MCF 10A (cell line): ENCODE data around the gene AMZ1. TPM values are rescaled to one million over a fixed set of nuclear protein-coding genes. Genes with fewer than 3 reads are reported as not detected.

ENCODE experiments used
- BruUV-seq: library from RNA; stranded (reverse); fragments of 400-500 nt; replicated peaks from 2 replicates; lab custom pipeline; 2021; lab: Mats Ljungman, UMichigan
- CTCF ChIA-PET: fragments of 300-600 bp; sonication (Branson Sonifier 250); formaldehyde crosslinking; extraction: SDS; loops from one replicate; lab custom pipeline; 2021; ENCODE audit warnings: antibody characterized with exemption, inconsistent platforms; lab: Yijun Ruan, JAX
- POLR2A ChIA-PET: fragments of 300-600, 350-650 bp; sonication (Branson Sonifier 250); formaldehyde crosslinking; extraction: SDS; loops from one replicate; lab custom pipeline; 2020; ENCODE audit warnings: antibody characterized with exemption, inconsistent platforms; lab: Yijun Ruan, JAX
- DNase-seq: peaks from one replicate; pipeline ENCODE4 v3.0.0-alpha.2; 2018; ENCODE audit not compliant: unreplicated experiment
- H3K27ac Mint-ChIP-seq: one replicate; pipeline ENCODE4 v1.8.0; 2022; ENCODE audit warnings: mild to moderate bottlenecking, low read depth, mixed read lengths; ENCODE audit not compliant: unreplicated experiment
- H3K27me3 Mint-ChIP-seq: one replicate; pipeline ENCODE4 v1.8.0; 2022; ENCODE audit warnings: mixed read lengths; ENCODE audit not compliant: insufficient read depth, unreplicated experiment
- H3K36me3 Mint-ChIP-seq: one replicate; pipeline ENCODE4 v1.8.0; 2022; ENCODE audit warnings: mild to moderate bottlenecking, moderate library complexity, mixed read lengths; ENCODE audit not compliant: insufficient read depth, unreplicated experiment
- H3K4me1 Mint-ChIP-seq: one replicate; pipeline ENCODE4 v1.8.0; 2022; ENCODE audit warnings: mixed read lengths; ENCODE audit not compliant: insufficient read depth, unreplicated experiment
- H3K4me3 Mint-ChIP-seq: one replicate; pipeline ENCODE4 v1.8.0; 2022; ENCODE audit warnings: mild to moderate bottlenecking, moderate library complexity, mixed read lengths; ENCODE audit not compliant: unreplicated experiment
- H3K9me3 Mint-ChIP-seq: one replicate; pipeline ENCODE4 v1.8.0; 2022; ENCODE audit warnings: mixed read lengths; ENCODE audit not compliant: unreplicated experiment
- intact Hi-C: fragments of 100-400 bp; cut with micrococcal nuclease; formaldehyde crosslinking; loops from 2 replicates; pipeline ENCODE4 v1.14.1; 2022
- total RNA-seq: library from RNA; stranded (reverse); gene quantifications from 2 replicates; pipeline ENCODE4 v1.2.3, GENCODE V29; 2022
- TF ChIP-seq, protein P1 (sequence below): fragments of 200-600 bp; IDR thresholded peaks from one replicate; pipeline ENCODE4 v1.8.0; 2022; ENCODE audit warnings: antibody characterized with exemption, mild to moderate bottlenecking; ENCODE audit not compliant: unreplicated experiment

AMZ1 gene
- total RNA-seq, 1 experiment from 2014 or later, result not detected

DNA sequence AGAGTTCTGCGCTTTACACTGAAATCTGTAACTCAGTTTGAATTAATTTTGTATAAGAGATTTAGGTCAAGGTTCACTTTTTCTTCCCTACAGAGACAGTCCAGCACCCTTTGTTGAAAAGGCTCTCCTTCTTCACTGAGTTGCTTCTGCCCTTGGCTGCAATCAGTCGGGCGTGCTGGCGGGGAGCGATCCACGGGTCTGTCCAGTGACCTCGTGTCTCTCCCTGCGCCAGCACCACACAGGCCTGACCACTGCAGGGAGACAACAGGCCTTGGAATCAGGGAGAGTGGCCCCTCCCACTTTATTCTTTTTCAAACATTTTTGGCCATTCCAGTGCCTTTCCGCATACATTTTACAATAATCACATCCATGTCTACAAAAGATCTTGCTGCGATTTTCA lies 66.9 kb downstream of the AMZ1 start:
- CTCF ChIA-PET, result no interaction called here
- intact Hi-C loops, result loop anchor here (5.0 kb wide), 3 partner anchors 67 to 107 kb away; partner anchors contain the start of gene GNA12
- peaks cover 32% of the 10 kb centered on the region for H3K4me1 Mint-ChIP-seq

DNA sequence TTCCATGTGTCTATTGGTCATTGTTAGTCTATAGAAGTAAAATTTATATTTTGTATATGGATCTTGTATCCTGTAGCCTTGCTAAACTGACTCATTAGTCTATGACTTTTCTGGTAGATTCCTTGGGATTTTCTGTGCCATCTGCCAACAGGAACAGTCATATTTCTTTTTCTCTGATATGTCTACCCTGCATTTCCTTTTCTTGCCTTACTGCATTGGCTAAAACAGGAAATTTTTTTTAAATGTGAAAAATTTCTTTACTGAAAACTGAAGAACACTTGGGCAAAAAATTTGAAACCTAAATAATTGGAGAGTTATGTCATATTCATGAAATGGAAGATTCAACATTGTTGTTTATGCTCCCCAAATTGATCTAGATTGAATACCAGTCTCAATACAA lies 67.5 kb downstream of the AMZ1 start:
- H3K9me3 Mint-ChIP-seq, result no peaks in the 10 kb centered on the region
- no peaks in the 10 kb centered on the region for H3K27me3 Mint-ChIP-seq
- TF ChIP-seq, protein P1, sequence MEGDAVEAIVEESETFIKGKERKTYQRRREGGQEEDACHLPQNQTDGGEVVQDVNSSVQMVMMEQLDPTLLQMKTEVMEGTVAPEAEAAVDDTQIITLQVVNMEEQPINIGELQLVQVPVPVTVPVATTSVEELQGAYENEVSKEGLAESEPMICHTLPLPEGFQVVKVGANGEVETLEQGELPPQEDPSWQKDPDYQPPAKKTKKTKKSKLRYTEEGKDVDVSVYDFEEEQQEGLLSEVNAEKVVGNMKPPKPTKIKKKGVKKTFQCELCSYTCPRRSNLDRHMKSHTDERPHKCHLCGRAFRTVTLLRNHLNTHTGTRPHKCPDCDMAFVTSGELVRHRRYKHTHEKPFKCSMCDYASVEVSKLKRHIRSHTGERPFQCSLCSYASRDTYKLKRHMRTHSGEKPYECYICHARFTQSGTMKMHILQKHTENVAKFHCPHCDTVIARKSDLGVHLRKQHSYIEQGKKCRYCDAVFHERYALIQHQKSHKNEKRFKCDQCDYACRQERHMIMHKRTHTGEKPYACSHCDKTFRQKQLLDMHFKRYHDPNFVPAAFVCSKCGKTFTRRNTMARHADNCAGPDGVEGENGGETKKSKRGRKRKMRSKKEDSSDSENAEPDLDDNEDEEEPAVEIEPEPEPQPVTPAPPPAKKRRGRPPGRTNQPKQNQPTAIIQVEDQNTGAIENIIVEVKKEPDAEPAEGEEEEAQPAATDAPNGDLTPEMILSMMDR, result no peak
- no TSS peak for BruUV-seq
- intact Hi-C loops, result loop anchor here (5.0 kb wide), 3 partner anchors 67 to 107 kb away; partner anchors contain the start of gene GNA12
- no peak overlapping the region for H3K27ac Mint-ChIP-seq
- no peak for DNase-seq
- H3K36me3 Mint-ChIP-seq, result no peaks in the 10 kb centered on the region
- ChIA-PET CTCF (no interaction called here), POLR2A (interaction anchor here (0.6 kb wide), 1 partner anchor 209 kb away, joined by 3 read pairs; no protein-coding TSS in a partner anchor)
- no peak overlapping the region for H3K4me3 Mint-ChIP-seq
- peaks cover 36% of the 10 kb centered on the region for H3K4me1 Mint-ChIP-seq

More for the DNA sequence above, 66.9 kb downstream of the AMZ1 start:
- POLR2A ChIA-PET, result interaction anchor here (0.6 kb wide), 1 partner anchor 1182 kb away, joined by 3 read pairs; no protein-coding TSS in a partner anchor
- DNase-seq, result no peak
- no peak overlapping the region for H3K27ac Mint-ChIP-seq
- H3K9me3 Mint-ChIP-seq, result no peaks in the 10 kb centered on the region
- H3K36me3 Mint-ChIP-seq, result no peaks in the 10 kb centered on the region
- no peaks in the 10 kb centered on the region for H3K27me3 Mint-ChIP-seq
- no peak overlapping the region for H3K4me3 Mint-ChIP-seq
- TF ChIP-seq, protein P1, result no peak
- BruUV-seq, result no TSS peak

DNA sequence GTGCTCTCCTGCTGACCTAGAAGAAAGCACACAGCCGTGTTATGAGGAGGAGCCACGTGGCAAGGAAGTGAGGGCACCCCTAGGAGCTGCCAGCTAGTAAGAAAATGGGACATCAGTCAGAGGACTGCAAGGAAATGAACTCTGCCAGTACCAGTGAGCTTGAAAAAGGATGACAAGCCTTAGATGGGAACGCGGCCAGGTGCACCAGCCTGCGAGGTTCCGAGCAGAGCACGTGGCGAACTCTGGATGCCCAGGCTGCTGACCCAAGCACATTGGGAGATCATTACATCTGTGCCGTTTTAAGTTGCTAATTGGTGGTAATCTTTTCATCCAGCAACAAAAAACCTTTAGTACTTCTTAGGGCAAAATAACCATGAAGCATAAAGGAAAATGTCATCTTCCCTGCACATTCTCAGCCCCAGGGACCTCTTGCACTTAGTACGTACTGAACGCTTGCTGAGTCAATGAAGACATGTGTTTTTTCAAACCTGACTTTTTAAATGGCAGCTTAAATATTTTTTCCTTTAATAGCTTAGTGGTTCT lies 69.4 kb downstream of the AMZ1 start:
- peak; percentile 84 for DNase-seq
- POLR2A ChIA-PET, result interaction anchor here (0.6 to 5.1 kb wide), 27 partner anchors 9 to 1958 kb away, joined by 3 to 74 read pairs (median 4); partner anchors contain the start of genes IQCE and TTYH3
- H3K4me3 Mint-ChIP-seq, result peak overlapping the region; percentile 63
- peak overlapping the region; percentile 77 for H3K27ac Mint-ChIP-seq
- intact Hi-C loops, result loop anchor here (5.0 kb wide), 3 partner anchors 65 to 105 kb away; partner anchors contain the start of gene GNA12
- BruUV-seq, result TSS peak; percentile 66
- CTCF ChIA-PET, result interaction anchor here (0.6 to 1.5 kb wide), 3 partner anchors 36 to 136 kb away, joined by 3 to 7 read pairs (median 5); no protein-coding TSS in a partner anchor
- no peaks in the 10 kb centered on the region for H3K27me3 Mint-ChIP-seq
- peaks cover 37% of the 10 kb centered on the region for H3K4me1 Mint-ChIP-seq
- no peaks in the 10 kb centered on the region for H3K9me3 Mint-ChIP-seq
- H3K36me3 Mint-ChIP-seq, result peaks cover 5% of the 10 kb centered on the region
- TF ChIP-seq, protein P1, result no peak

DNA sequence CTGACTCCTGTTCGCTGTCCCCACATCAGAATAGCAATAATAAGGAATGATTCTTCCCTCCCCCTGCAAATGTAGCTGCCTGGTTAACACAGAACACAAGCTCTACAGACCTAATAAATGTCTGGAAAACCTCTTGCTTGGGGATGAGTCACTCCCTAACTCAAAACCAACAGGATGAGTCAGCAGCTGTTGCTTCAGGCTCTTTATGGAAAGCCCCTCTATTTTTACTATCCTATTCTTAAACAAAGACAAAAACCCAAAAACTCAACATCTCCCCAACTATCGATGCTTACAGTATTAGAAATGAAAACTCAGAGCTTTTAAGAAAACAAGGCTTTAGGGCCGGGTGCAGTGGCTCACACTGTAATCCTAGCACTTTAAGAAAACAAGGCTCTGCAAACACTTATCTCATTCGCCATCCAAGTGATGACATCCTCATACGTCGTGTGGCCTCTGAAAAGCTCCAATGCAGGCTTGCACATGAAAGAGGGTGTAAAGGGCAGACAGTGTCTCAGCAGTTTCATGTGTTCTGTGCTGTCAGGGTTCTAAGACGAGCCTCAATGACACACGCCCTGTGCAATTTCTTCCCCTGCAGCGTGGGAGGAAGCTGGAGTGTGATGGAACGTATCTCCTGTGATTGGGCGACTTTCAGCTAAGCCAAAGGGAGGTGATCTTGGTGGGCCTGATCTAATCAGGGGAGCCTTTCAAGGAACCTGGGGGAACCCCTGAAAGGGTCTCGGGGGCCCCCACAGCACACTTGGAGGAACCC lies 70.1 kb downstream of the AMZ1 start:
- Mint-ChIP-seq H3K4me1 (peaks cover 40% of the 10 kb centered on the region), H3K36me3 (peaks cover 5% of the 10 kb centered on the region)

More for the DNA sequence above, 70.1 kb downstream of the AMZ1 start:
- TF ChIP-seq, protein P1, result no peak
- ChIA-PET CTCF (interaction anchor here (0.6 to 1.5 kb wide), 6 partner anchors 11 to 295 kb away, joined by 3 to 7 read pairs (median 3); no protein-coding TSS in a partner anchor), POLR2A (interaction anchor here (0.5 to 5.1 kb wide), 34 partner anchors 8 to 1957 kb away, joined by 3 to 74 read pairs (median 4); partner anchors contain the start of genes IQCE and TTYH3)
- Mint-ChIP-seq H3K4me3 (peak overlapping the region; percentile 63), H3K9me3 (no peaks in the 10 kb centered on the region), H3K27me3 (no peaks in the 10 kb centered on the region), H3K27ac (peak overlapping the region; percentile 77)
- no TSS peak for BruUV-seq
- DNase-seq, result peak; percentile 96
- intact Hi-C loops, result loop anchor here (5.0 kb wide), 3 partner anchors 64 to 104 kb away; partner anchors contain the start of gene GNA12
